GM21528 (cell line): ENCODE measurements around the gene CGNL1.

Source experiments
- ATAC-seq: cut with Tn5 transposase; IDR thresholded peaks from one replicate; pipeline ENCODE4 v1.9.1; 2021; ENCODE audit warnings: mild to moderate bottlenecking, moderate library complexity; ENCODE audit not compliant: unreplicated experiment, low FRiP score

Gene CGNL1

DNA sequence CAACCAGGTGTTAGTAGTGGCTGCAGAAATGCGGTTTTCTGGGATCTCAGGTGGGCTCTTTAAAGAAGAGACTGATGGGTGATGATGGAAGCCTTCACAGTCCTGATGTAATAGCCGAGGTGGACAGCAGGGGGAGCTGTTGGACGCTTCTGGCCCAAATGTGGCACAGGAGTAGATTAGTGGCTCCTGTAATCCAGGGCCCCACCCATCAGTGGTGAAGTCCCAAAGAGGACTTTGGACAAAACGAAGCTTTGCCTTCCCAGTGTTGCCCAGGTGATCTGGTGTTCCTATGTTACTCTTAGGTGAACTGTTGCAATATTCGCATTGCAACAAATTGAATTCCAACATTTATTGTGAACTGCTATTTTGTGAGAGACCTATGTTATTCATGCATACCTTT, 183.6 kb downstream of the CGNL1 start:
- no peak for ATAC-seq

DNA sequence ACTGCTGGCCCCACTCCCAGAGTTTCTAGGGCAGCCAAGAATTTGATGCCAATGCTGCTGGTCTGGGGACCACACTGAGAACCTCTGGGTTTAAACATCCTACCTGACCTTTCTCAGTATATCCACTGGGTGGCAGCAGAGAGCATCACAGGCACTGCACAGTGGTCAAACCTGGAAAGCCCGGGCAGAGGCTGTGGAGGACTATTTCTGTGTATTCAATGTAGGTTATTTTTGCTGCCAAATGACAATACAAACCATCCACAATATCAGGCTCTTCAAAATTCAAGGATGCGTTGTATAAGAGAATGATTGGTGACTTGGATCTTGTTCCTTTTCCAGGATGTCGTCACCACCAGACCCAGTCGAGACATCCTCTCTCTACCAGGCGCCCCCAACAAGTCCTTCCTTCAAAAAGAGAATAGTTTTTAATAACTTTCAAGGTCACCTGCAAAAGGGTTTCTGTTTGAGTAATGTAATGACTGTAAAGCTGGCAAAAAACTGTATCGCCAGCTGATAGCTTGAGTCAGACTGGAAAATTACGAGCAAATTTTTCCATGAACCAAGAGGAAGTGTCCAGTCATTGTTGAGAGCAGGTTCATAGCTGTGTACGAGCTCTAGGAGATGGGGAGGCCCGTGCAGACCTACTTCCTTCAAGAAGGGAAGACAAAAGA, 184.9 kb downstream of the CGNL1 start:
- ATAC-seq: peak; percentile 87

DNA sequence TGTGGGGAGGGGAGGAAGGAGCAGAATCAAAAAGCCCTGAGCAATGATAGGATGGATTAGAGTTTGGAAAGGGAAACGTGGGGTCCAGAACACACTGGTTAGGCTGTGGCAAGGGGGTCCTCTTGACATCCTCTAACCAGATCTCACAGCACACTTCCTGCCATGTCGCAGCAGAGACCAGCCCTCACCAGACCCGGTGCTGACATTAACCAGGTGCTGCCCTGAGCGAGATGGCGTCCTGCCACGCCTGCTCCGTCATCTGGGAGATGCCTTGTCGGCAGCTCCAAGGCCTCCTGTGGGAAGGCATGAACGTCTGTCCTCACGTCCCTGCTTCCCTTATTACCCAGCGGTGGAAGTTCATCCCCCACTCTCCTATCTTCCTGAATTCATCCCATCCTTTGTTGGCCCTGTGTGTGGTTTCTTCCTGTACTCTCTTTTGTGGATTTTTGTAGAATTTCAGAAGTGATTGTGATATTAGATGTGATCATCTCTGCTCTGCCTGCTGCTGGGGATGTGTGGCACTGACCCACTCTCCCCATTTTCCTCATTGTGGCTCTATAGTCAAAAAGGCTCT, 186.0 kb downstream of the CGNL1 start:
- ATAC-seq: no peak

DNA sequence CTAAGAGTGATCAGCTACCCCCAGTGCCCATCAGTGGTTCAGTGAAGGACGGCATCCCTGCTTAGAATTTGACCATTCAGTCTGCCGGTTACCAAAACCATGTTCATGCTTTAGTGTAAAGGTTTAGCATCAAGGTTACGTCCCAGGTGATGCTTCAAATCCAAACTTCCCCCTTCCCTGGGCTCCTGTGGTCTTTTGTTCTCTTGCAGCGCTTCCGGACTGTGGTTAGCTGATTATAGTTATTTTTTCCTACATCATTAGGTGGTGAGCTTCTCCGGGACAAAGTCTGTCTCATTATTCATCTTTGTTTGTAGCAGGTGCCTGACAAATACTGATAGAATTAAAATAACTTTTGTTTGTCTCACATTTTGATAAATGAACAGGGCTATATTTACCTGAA, 187.1 kb downstream of the CGNL1 start:
- no peak for ATAC-seq

DNA sequence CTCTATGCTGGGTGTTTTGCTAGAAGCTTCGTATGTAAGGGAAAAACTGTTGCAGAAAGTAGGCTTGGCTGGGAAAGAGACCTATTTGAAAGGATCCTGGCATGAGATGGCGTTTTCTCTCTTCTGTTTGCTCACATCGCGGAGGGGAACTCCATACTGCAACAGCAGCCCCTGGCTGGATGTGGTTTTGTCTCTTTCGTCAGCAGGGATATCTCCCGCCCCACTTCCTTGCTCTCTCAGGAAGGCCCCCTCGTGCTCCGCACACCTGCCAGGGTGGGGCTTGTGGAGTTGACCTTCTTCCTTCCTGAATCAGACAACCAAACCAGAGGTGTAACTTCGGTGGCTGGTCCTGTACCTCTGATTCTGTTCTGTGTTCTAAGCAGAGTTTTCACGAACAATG, 189.0 kb downstream of the CGNL1 start:
- ATAC-seq: no peak

DNA sequence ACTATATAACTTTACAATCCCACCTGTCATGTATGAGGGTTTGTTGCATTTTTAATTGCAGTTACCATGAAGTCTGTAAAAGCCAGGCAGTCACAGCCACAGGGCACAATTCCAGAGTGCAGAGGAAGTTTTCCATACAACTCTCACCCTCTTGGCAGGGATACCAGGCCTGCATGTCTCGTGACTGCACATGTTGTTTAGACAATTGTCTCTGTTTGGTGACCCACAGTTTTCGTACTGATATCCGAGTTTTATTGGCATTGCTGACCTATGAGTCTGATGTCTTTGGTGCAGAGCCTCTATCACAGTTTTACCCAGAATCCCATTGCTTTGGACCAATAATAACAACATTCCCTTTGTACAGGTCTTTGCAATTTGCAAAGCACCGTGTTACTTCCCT, 190.5 kb downstream of the CGNL1 start:
- ATAC-seq: no peak

DNA sequence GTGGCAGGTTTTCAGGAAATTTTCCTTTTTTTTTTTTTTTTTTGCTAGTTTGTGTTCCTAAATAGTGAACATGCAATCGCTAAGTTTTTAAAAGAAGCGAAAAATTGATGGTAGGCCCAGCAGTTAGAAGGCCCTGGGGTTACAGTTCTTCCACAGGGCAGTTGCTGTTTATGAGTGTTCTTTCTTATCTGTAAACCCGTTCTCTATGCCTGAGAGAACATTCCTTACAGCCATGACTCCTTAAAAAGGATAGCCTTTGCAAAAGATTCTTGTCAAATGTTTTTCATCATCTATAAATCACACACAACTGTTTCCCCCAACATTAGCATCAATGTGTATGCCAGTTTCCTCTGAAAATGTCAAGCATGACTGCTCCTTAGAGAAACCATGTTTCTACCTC, 191.6 kb downstream of the CGNL1 start:
- ATAC-seq: no peak

DNA sequence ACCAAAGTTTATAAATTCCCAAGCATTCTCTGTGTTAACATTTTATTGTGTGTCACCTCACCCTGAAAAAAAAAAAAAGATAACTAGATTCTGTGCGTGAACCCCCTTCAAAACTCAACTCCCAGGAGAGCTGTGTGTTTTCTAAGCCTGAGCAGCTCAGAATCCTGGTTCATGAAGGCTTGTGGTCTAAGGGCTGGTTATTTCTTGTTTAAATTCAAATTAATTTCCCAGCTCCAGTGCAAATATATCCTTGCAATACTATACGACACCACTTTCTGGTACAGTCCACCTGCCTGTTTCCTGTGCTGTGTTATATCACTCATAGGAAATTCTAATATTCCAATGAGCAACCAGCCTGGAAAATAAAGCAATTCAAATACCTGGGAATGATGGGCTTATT, 192.0 kb downstream of the CGNL1 start:
- ATAC-seq: no peak

DNA sequence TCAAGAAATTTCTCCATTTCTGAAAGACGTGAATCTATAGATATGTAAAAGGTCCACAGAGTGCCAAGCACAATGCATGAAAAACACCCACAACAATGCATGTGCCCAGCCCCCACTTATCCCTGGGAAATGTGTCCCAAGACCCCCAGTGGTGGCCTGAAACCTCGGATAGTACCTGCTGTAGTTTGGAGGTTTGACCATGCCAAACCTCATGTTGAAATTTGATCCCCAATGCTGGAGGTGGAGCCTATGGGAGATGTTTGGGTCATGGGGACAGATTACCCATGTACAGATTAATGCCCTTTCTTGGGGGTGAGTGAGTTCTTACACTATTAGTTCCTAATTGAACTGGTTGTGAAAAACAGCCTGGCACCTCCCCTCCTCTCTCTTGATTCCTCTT, 194.0 kb downstream of the CGNL1 start:
- ATAC-seq: no peak

DNA sequence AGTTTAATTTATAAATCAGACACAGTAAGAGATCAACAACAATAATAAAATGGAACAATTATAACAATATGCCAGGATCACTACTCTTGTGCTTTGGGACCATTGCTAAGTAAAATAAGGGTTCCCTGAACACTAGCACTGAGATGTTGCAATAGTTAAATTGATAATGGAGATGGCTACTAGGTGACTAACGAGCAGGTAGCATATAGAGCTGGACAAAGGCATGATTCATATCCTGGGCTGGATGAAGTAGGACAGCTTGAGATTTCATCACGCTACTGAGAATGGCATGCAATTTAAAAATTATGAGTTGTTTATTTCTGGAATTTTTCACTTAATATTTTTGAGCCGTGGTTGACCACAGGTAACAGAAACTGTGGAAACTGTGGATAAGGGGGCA, 194.7 kb downstream of the CGNL1 start:
- no peak for ATAC-seq

DNA sequence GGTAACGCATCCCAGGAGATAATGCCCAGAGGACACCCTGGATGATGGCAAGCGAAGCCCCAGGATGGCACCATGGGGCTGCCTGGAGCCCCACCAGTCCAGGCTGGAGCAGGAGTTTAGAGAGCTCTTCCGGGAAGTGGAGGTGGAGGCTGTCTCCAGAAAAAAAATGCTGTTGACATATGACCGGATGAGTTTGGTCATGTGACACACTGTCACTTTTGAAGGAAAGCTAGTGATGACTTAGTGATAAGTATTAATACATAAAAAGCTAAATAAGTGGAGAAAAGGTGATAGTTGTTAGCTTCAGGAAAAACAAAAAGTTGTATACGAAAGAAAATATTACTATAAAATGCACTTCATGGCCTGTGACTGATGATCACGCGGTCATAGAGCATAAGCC, 195.4 kb downstream of the CGNL1 start:
- no peak for ATAC-seq

DNA sequence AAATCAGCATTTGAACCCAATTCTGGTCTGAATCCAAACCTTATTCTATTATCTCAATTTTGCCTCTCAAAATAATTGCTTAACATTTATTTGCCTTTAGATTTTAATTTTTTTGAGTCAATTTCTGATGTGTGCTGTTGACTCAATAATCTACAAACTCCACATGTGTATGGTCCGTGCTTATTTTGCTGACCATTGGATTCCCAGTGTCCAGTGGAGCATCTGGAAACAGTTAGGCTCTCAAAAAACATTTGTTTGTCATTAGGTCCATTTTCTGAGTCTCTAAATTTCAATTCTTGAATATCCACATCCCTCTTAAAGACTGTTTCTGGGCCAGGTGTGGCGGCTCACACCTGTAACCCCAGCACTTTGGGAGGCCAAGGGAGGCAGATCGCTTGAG, 196.2 kb downstream of the CGNL1 start:
- no peak for ATAC-seq

DNA sequence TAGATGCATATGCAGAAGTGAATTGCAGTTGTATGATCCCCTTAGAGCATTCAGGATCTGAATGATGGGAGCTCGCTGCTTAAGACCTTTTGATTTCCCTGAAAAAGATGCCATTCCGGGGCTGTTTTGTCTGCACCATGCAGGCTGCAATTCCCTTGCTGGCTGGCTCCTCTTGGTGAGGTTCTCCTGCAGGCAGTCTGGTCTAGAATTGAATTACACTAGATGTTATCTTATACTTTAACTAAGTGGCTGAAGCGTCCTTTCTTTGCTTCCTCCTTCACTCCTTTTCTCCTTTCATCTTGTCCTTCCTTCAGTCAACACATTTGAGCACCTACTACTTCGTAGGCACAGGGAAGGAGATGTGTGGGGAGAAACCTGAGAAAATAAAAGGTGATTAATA, 196.8 kb downstream of the CGNL1 start:
- ATAC-seq: no peak

DNA sequence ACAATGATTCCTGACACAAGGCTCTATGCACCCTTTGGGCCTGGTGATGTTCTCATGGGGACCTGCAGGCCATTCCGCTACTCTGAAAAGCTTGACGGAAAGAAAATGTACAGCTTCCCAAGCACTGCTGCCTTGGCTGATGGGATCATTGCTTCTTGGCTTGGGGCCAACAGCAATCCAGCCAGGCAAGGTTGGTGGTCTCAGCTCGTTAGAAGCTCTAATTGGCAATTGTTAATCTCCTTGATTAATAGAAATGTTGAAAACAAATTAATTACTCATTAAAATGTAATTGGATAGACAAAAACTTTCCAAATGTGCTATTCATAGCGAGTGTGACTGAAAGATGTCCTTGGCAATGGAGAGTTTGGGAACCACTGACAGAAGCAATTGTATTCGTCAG, 199.1 kb downstream of the CGNL1 start:
- ATAC-seq: no peak

DNA sequence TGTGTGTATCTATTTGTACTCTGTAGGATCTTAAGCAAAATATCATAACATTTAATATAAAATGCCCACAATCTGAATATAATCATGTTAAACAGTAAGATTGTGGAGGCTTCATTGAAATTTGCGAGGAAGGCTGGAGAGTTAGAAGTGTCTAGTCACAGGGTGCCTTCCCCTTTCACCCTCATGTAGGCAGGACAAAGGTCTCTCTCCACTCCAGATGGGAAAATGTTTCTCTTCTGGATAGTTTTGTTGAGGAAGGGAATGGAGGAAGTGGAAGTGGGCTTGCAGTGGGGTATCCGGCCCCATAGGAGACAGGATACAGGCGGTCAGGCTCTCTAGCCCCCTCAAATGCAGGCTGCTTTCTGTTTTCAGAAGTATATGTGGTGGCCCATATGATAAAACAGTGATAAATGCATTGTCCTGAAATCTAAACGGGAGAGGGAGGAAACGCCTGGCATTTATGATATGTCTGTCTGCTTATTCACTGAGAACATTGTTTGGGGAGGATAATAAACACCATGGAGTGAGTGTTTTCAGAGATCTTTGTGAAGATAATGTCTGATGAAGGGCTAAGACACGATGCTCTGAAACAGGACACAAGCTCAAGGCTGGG, 202.1 kb downstream of the CGNL1 start:
- no peak for ATAC-seq

DNA sequence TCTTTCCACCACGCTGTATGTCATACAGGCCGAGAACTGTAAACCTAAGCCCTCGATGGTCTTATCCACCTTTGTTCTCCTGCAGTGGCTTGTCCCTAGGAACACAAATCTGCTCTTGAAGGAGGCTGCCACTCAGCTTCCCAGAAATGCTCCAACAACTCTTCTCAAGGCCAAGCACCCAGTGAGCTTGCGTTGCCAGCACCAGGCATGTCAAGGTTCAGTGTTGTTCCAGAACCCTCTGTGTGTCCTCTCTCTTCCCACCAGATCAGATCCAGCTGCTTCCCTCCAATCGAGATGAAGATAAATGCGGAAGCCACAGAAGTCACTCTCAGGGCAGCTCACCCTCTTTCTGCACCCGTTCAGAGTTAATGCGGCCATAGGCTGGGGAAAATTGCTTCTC, 204.1 kb downstream of the CGNL1 start:
- ATAC-seq: no peak

DNA sequence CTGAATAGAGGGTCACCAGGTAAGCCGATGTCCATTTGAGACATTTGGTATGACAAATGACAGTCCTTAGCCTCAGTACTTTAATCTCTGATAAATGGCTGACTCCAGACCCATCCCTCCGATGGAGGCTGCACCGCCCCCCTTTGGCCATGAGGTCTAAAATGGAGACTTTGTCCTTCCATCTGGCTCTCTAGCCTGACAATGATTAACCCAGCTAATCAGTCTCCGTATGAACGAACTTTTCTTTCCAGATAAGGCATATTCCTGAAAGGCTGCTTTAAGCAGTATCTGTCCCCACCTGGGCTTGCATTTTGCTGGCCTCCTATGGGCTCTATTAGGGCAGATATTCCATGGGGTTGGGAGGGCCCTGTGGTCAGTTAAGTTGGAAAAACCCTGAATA, 204.6 kb downstream of the CGNL1 start:
- no peak for ATAC-seq

DNA sequence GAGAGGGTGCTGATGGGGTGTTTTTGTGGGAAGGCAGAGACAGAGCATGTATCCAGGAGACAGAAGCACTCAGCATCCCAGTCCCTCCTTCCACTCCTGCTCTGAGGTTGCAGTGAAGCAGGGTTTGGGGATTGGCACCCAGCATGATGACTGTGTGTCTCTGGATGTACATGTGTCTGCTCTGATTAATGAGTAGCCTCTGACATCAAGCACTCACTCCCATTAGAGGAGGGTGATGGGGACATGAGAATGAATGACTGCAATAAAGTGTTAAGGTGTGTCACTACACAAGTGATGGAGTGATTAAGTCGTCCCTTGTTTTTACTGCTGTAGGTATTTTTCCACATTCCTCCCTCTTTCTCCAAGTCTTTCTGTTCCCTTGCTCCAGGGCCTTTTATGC, 205.8 kb downstream of the CGNL1 start:
- no peak for ATAC-seq

DNA sequence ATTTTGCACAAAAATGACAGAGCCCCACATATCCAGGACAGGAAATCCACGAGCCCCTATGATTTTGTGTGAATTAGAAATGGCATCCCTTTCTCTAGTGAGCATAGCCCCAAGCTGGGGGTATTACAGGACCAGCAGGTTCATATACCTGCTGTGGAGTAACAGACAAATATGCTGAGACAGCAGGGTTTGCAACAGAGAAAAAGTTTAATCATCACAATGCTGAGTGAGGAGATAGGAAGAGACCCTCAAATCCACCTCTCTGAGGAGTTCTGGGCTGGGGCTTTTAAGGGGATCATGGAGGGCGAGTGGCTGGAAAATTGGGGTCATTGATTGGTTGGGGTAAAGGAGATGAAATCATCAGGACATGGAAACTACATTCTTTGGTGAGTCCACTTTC, 207.0 kb downstream of the CGNL1 start:
- ATAC-seq: no peak

DNA sequence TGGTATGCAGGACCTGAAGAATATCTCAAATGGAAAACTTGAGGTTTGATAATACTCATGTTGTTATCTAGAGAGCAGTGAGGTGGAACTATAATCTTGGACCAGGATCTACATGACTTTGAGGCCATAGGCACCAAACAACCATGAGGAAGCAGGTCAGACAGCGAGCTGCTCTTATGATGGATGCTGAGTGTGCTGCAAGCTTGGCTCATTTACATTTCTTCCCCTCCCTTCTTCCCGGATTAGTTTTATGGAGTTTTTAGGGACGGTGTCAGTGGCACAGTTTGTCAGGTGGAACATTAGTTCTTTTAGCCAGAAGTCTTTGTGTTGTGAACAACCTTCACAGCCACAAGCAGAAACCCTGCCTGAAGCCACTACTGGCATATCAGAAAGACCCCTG, 207.4 kb downstream of the CGNL1 start:
- no peak for ATAC-seq

DNA sequence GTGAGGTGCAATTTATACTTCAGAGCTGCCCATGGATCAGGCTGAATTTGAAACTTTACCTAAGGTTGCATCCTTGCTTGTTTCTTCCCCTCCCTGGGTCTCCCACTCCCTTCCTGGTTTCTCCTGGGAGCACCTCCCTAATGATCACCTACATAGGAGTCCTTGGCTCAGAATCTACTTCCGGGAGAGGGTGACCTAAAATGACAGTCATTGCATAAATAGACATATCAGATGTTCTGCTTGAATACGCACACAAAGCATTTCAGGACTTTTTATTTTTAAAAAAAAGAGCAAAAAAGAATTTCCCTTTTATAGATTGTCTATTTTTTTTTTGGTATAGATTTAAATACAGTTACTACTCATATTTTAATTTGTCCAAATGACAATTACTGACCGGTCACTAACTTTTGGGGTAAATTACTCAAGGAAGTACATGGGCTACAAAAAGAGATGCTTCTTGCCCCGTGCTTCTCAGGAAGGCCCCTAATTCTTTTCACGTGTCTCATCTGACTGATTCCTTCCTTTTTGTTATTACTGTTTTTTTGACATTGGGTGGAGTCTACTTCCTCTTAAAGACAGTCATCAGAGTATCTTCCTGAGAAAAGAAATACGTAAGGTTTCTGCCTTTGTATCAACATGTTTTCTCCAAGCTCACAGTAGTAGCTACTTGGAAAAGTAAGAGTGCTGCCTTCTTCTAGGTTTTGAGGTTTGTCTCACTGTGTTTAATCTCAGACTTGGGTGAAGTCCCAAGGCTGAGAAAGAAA, 210.5 kb downstream of the CGNL1 start:
- ATAC-seq: no peak

DNA sequence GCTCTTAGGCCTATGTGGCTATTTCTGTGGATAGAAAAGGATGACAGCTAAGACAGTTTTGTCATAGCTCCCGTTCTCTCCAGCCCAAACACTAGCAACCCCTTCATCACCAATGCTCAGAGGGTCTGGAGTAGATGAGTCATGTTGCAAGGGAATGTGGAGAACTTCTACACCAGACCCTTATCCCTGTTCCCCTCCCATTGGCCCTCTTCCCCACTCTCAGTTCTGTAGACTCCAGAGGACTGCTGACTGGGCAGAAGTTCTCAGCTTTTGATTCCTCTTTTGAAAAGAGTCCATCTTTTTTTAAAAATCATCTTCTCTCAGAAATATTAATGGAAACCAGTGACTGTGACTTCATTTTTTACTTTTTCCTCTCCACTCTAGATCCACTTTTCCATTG, 213.0 kb downstream of the CGNL1 start:
- no peak for ATAC-seq
